Activated naive CD8-positive, alpha-beta T cell treated with anti-CD3 and anti-CD28 coated beads, Interleukin-2, amount 50 U/mL, for 24 hours (primary cell): ENCODE results near the gene PARVB.

Experiments
- ATAC-seq: fragments of 150-1000 bp; cut with Tn5 transposase; one replicate; pipeline ENCODE4 v1.10.0; 2021
- DNase-seq: peaks from one replicate; pipeline ENCODE4 v3.0.0; 2021
- H3K27ac Mint-ChIP-seq: one replicate; pipeline ENCODE4 v1.8.0; 2021; ENCODE audit warnings: mild to moderate bottlenecking, mixed read lengths
- H3K27me3 Mint-ChIP-seq: one replicate; pipeline ENCODE4 v1.8.0; 2021; ENCODE audit warnings: mixed read lengths
- H3K36me3 Mint-ChIP-seq: one replicate; pipeline ENCODE4 v1.8.0; 2021; ENCODE audit warnings: low read depth, mixed read lengths
- H3K4me1 Mint-ChIP-seq: one replicate; pipeline ENCODE4 v1.8.0; 2021; ENCODE audit warnings: mixed read lengths
- H3K4me3 Mint-ChIP-seq: one replicate; pipeline ENCODE4 v1.8.0; 2021; ENCODE audit warnings: mild to moderate bottlenecking, moderate library complexity, mixed read lengths
- H3K9me3 Mint-ChIP-seq: one replicate; pipeline ENCODE4 v1.8.0; 2021; ENCODE audit warnings: mixed read lengths

PARVB gene

DNA sequence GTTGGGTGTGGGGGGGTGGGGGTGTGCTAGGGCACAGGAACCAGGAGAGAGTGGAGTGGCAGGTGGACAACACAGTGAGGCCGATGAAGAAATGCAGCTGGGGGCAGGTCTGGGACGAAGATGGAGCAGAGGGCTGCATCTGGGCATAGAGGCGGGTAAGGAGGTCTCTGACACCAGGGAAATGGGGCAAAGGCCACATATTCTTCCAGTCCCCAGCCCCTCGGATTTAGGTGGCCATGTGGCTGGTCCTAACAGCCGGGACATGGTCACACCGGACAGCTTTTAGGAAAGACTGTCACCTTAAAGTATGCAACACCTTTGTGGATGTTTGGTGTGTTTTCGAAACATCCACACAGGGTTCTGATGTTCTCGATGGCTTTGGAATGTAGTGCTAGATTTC is 151.6 kb downstream of the PARVB start:
- Mint-ChIP-seq H3K4me3 (no peak overlapping the region), H3K36me3 (no peaks in the 10 kb centered on the region), H3K9me3 (no peaks in the 10 kb centered on the region), H3K27me3 (no peaks in the 10 kb centered on the region), H3K4me1 (peaks cover 12% of the 10 kb centered on the region), H3K27ac (no peak overlapping the region)
- no peak for ATAC-seq
- DNase-seq = no peak

GRCh38 chr22:44179196-44179988 is 155.3 kb downstream of the PARVB start:
- Mint-ChIP-seq H3K27me3 (no peaks in the 10 kb centered on the region), H3K4me1 (peaks cover 19% of the 10 kb centered on the region), H3K4me3 (no peak overlapping the region), H3K36me3 (peaks cover 6% of the 10 kb centered on the region), H3K27ac (no peak overlapping the region), H3K9me3 (no peaks in the 10 kb centered on the region)
- ATAC-seq = no peak
- DNase-seq = no peak

DNA sequence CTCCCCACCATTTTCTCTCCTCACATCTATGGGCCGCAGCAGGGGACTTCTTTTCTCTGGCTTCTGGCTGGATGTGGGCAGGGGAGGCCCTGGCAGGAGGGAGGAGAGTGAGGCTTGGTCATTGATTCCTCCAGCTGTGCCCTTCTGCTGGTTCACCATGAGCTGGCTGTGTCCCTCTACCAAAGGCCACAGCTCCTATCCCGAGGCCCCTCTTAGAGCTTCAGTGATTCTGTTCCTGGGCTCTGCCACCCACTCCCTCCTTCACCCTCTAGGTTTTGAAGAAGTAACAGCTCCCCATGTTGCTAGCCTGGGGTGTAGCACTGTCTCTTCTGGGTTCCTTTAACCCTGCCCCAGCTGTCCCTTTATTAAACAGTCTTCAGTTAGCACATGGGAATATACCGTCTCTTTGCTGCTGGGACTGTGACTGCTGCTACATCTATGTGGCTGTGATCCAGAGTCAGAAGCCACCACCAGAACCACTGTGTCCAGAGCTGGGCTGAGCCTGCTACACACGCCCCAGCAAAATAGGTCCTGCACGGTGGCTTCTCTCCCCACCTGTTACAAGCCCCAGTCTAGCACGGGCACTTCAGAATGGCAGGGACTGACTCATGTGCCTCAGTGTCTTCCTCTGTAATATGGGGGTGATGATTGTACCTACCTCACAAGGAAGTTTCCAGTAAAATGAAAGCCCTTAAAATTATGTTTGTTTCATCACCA is 156.0 kb downstream of the PARVB start:
- Mint-ChIP-seq H3K9me3 (no peaks in the 10 kb centered on the region), H3K4me1 (peaks cover 24% of the 10 kb centered on the region), H3K27ac (peak overlapping the region; percentile 96), H3K27me3 (no peaks in the 10 kb centered on the region), H3K36me3 (peaks cover 10% of the 10 kb centered on the region), H3K4me3 (peak overlapping the region; percentile 90)
- DNase-seq = no peak
- no peak for ATAC-seq

GRCh38 chr22:44180706-44181032 is 156.6 kb downstream of the PARVB start, which contains the start of gene PARVG:
Gene PARVG, plus strand, starts transcription at chr22:44180925. Its CDS starts 2,405 bp downstream, at chr22:44183330.
- no peaks in the 10 kb centered on the region for H3K9me3 Mint-ChIP-seq
- peaks cover 13% of the 10 kb centered on the region for H3K36me3 Mint-ChIP-seq
- H3K27ac Mint-ChIP-seq = peak within 1 kb of the TSS; percentile 96
- H3K27me3 Mint-ChIP-seq = no peaks in the 10 kb centered on the region
- DNase-seq (peak; percentile 26), ATAC-seq (no peak)
- H3K4me1 Mint-ChIP-seq = peaks cover 24% of the 10 kb centered on the region
- H3K4me3 Mint-ChIP-seq = peak within 1 kb of the TSS; percentile 90

DNA sequence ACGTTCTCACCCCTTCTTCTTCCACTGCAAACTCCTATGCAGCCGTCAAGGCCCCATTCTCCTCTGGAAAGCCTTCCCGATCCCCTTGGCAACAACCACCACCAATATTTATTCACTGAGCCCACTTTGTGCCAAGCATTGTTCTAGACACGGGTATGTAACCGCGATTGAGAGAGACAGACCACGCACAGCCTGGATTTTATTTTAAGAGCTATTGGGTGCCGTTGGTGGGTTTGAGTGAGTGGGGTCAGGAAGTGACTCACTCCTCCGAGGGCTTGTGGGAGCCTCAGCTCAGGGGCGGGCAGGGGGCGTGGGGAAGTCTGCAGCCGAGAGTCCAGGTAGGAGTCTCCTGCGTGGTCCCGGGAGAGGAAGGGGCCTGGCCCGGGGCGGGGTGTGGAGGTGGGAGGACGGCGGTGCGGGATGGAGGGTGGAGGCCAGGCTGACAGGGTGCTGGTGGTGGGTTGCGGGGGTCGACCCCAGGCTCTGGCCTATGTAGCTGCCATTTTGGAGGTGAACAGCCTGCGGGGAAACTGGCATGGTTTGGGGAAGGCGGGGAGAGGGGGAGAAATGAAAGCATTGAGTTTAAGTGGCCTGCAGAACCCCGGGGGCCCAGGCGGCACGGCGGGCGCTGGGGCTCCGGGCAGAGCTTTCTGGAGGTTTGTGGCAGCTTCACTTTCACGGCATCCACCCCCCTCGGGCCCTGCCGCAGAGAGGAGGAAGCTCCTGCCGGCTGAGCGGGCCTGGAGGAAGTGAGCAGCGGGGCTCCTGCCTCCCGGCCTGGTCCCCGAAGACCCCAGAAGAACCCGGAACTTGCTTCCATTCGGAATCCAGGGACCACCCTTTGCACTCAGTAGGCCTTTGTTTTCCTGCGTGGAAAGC is 157.2 kb downstream of the PARVB start:
- Mint-ChIP-seq H3K27me3 (no peaks in the 10 kb centered on the region), H3K4me1 (peaks cover 24% of the 10 kb centered on the region), H3K9me3 (no peaks in the 10 kb centered on the region), H3K36me3 (peaks cover 14% of the 10 kb centered on the region), H3K27ac (peak overlapping the region; percentile 96), H3K4me3 (peak overlapping the region; percentile 90)
- ATAC-seq (peak; percentile 68), DNase-seq (peak; percentile 67)

DNA sequence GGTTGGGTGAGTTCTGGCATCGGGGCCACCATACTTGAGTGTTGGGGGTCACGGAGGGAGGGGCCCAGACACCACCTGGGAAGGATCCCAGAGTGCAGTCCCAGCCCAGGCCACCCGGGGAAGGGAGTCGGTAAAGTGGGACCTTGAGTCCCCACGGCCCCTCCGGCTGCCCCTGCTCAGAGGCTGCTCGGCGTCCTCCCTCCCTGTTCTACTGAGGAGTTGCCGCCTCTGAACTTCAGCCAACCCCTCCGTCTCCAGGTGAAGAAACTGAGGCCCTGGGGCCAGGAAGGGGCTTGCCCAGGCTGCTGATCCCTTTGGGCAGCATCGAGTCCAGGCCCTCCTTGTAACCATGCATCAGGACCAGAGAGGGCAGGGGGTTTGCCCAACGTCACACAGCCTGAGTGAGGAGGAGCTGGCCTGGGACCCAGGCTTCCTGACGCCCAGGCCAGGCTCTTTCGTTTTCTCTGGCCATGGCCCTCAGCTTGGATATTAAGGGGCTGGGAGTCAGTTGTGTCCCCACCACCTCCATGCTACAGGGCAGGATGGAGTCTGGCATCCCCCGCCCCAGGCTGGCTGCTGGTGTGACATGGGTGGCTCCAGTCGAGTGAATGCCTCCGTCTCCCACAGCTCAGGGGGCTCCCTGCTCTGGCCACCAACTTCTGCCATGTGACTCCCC is 157.9 kb downstream of the PARVB start:
- ATAC-seq = peak; percentile 31
- Mint-ChIP-seq H3K4me3 (peak overlapping the region; percentile 90), H3K4me1 (peaks cover 26% of the 10 kb centered on the region), H3K9me3 (no peaks in the 10 kb centered on the region), H3K27ac (peak overlapping the region; percentile 96), H3K36me3 (peaks cover 16% of the 10 kb centered on the region), H3K27me3 (no peaks in the 10 kb centered on the region)
- DNase-seq = peak; percentile 37

DNA sequence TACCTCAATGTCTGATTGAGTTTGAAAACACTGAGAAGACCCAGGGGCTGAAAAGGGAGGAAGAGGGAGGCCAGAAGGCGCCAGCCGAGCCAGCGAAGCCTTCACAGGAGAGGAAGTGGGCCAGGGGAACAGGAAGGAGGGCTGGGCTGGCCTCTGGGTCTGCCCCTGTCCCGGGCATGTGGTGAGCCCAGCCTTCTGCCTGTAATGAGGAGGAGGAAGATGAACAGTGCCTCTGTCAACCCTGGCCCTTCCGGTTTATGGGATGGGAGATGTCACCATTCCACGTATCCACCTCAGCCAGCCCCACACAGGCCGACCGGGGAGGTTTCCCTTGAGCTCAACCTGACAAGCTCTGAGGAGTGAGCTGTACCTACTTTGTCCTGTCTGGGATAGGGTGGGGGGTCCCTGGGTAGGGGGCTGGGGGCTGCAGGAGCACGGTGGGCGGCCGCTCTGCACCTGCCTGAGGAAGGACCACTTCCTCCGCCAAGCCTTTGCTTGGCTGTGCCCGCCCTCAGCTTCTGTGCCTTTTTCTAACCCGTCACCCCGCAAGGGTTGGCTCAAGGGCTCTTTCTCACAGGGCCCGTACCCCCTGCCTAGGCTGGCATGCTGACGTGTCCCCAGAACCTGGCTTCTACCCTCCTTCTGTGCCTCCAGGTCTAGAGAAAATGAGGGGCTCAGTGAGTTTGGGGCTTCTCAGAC is 158.6 kb downstream of the PARVB start:
- Mint-ChIP-seq H3K9me3 (no peaks in the 10 kb centered on the region), H3K36me3 (peaks cover 16% of the 10 kb centered on the region), H3K27ac (peak overlapping the region; percentile 96), H3K27me3 (no peaks in the 10 kb centered on the region), H3K4me3 (peak overlapping the region; percentile 90), H3K4me1 (peaks cover 26% of the 10 kb centered on the region)
- peak; percentile 62 for DNase-seq
- ATAC-seq = peak; percentile 65

DNA sequence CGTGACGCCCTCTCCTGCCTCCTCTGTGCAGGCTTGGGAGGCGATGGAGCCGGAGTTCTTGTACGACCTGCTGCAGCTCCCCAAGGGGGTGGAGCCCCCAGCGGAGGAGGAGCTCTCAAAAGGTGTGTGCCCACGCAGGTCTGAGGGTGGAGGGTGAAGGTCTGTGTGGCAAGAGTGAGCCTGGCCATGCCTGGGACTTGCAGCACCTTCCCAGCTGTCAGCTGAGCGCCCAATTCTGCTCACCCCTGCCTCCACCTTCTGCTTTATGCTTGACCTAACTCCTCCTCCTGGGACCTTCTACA is 159.1 kb downstream of the PARVB start:
- H3K9me3 Mint-ChIP-seq = no peaks in the 10 kb centered on the region
- H3K4me1 Mint-ChIP-seq = peaks cover 26% of the 10 kb centered on the region
- no peaks in the 10 kb centered on the region for H3K27me3 Mint-ChIP-seq
- H3K27ac Mint-ChIP-seq = peak overlapping the region; percentile 96
- no peak for ATAC-seq
- peaks cover 16% of the 10 kb centered on the region for H3K36me3 Mint-ChIP-seq
- DNase-seq = peak; percentile 20
- H3K4me3 Mint-ChIP-seq = peak overlapping the region; percentile 90

DNA sequence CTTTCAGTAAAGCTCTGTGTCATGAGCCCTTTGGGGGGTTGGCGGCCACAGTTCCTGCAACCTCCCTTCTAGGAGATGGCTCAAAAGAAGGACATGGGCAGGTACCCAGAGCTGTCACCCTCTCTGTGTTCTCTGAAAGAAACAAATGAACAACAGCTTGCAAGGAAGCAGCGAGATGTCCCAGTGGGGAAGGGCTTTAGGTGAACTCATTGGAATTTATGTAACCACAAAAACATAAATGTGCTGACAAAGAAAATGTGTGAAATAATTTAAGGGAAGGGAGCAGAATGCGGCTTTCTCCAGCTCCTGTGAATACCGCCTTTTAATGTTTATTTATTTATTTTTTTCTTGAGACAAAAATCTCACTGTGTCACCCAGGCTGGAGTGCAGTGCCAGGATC is 159.9 kb downstream of the PARVB start:
- DNase-seq (no peak), ATAC-seq (no peak)
- Mint-ChIP-seq H3K36me3 (peaks cover 16% of the 10 kb centered on the region), H3K27ac (no peak overlapping the region), H3K9me3 (no peaks in the 10 kb centered on the region), H3K4me1 (peaks cover 26% of the 10 kb centered on the region), H3K27me3 (no peaks in the 10 kb centered on the region), H3K4me3 (no peak overlapping the region)

GRCh38 chr22:44185237-44186120 is 161.4 kb downstream of the PARVB start:
- DNase-seq = no peak
- Mint-ChIP-seq H3K27ac (no peak overlapping the region), H3K4me1 (peaks cover 23% of the 10 kb centered on the region), H3K4me3 (no peak overlapping the region), H3K27me3 (no peaks in the 10 kb centered on the region), H3K36me3 (peaks cover 16% of the 10 kb centered on the region), H3K9me3 (no peaks in the 10 kb centered on the region)
- no peak for ATAC-seq

GRCh38 chr22:44186121-44186510 is 162.0 kb downstream of the PARVB start:
- H3K9me3 Mint-ChIP-seq = no peaks in the 10 kb centered on the region
- ATAC-seq (no peak), DNase-seq (no peak)
- H3K4me1 Mint-ChIP-seq = peaks cover 20% of the 10 kb centered on the region
- H3K4me3 Mint-ChIP-seq = no peak overlapping the region
- no peaks in the 10 kb centered on the region for H3K27me3 Mint-ChIP-seq
- H3K27ac Mint-ChIP-seq = no peak overlapping the region
- peaks cover 16% of the 10 kb centered on the region for H3K36me3 Mint-ChIP-seq

DNA sequence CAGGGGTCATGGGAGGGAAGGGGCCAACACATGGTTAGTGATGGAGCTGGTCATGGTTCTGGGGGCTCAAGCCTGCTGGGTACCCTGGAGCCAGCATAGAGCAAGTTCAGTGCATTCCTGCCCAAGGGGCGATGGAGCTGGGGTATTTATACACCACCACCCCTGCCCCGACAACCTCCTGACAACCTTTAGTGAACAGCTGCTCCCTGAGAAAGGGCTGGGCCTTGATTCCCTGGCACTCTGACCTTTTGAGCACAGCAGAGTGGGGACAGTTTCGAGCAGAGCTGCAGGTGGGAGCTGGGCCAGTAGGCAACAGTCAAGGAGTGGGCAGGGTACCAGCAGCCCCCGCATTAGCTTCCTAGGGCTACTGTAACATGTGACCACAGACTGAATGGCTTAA is 162.6 kb downstream of the PARVB start:
- no peak overlapping the region for H3K4me3 Mint-ChIP-seq
- peaks cover 26% of the 10 kb centered on the region for H3K4me1 Mint-ChIP-seq

GRCh38 chr22:44187652-44188230 is 163.6 kb downstream of the PARVB start:
- Mint-ChIP-seq H3K36me3 (peaks cover 12% of the 10 kb centered on the region), H3K27ac (no peak overlapping the region), H3K4me1 (peaks cover 30% of the 10 kb centered on the region), H3K9me3 (no peaks in the 10 kb centered on the region), H3K27me3 (no peaks in the 10 kb centered on the region), H3K4me3 (no peak overlapping the region)
- no peak for DNase-seq
- ATAC-seq = no peak

More for the DNA sequence above, 162.6 kb downstream of the PARVB start:
- DNase-seq (no peak), ATAC-seq (no peak)
- Mint-ChIP-seq H3K36me3 (peaks cover 16% of the 10 kb centered on the region), H3K9me3 (no peaks in the 10 kb centered on the region), H3K27ac (no peak overlapping the region), H3K27me3 (no peaks in the 10 kb centered on the region)
